Duodenal mucosa (tissue), 2 donors: ENCODE results near the gene KLK5.

Experiments
- H3K27ac ChIP-seq: one replicate; pipeline ENCODE4 v1.7.0; 2013; ENCODE audit warnings: low read depth, low read length
- H3K27me3 ChIP-seq, 2 donors: one replicate each; pipeline ENCODE4 v1.7.0; 2013; ENCODE audit warnings: low read length in 2 of 2, control low read depth in 1 of 2; ENCODE audit not compliant: insufficient read depth in 2 of 2, control insufficient read depth in 1 of 2
- H3K36me3 ChIP-seq, 2 donors: one replicate each; pipeline ENCODE4 v1.7.0; 2013; ENCODE audit warnings: low read length in 2 of 2, control low read depth in 1 of 2; ENCODE audit not compliant: insufficient read depth in 2 of 2, control insufficient read depth in 1 of 2
- H3K4me1 ChIP-seq, 2 donors: one replicate each; pipeline ENCODE4 v1.7.0; 2013; ENCODE audit warnings: low read length in 2 of 2, control low read depth in 1 of 2; ENCODE audit not compliant: insufficient read depth in 2 of 2, control insufficient read depth in 1 of 2
- H3K4me3 ChIP-seq, 2 donors: one replicate each; pipeline ENCODE4 v1.7.0; 2013; ENCODE audit warnings: low read length in 2 of 2, low read depth in 1 of 2
- H3K9ac ChIP-seq, 2 donors: one replicate each; pipeline ENCODE4 v1.7.0; 2013; ENCODE audit warnings: low read length in 2 of 2, low read depth in 1 of 2
- H3K9me3 ChIP-seq, 2 donors: one replicate each; pipeline ENCODE4 v1.7.0; 2013; ENCODE audit warnings: low read length in 2 of 2, control low read depth in 1 of 2; ENCODE audit not compliant: control insufficient read depth in 1 of 2

The KLK5 gene

GRCh38 chr19:50910722-50911121, 42.1 kb downstream of the KLK5 start:
- Histone ChIP-seq H3K27ac (no peak overlapping the region), H3K27me3 (peaks cover 44 to 51% of the 10 kb centered on the region in 2 donors), H3K36me3 (no peaks in the 10 kb centered on the region), H3K4me3 (no peak overlapping the region), H3K9ac (no peak overlapping the region), H3K4me1 (no peaks in the 10 kb centered on the region), H3K9me3 (no peaks in the 10 kb centered on the region)

GRCh38 chr19:50909240-50910070, 43.4 kb downstream of the KLK5 start:
- Histone ChIP-seq H3K9me3 (no peaks in the 10 kb centered on the region), H3K9ac (no peak overlapping the region), H3K4me1 (no peaks in the 10 kb centered on the region), H3K4me3 (no peak overlapping the region), H3K36me3 (no peaks in the 10 kb centered on the region), H3K27me3 (peaks cover 42 to 51% of the 10 kb centered on the region in 2 donors), H3K27ac (no peak overlapping the region)

DNA sequence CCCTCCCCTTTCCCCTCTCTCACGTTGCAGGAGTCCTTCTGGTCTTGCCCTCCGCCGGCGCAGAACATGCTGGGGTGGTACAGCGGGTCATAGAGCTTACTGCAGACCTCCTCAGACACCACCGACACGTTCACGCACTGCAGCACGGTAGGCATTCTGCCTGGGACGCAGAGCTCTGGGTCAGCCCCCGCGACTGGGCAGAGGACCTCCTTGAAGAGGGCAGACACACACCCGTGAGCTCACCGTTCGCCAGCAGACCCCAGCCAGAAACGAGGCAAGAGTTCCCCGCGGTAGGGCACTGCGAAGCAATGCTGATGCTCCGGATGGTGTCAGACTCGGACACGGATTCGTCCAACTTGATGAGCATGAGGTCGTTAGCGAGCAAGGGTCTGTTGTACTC, 44.5 kb downstream of the KLK5 start:
- no peak overlapping the region for H3K27ac ChIP-seq
- no peak overlapping the region for H3K9ac ChIP-seq
- H3K9me3 ChIP-seq = no peaks in the 10 kb centered on the region
- no peak overlapping the region for H3K4me3 ChIP-seq
- H3K27me3 ChIP-seq = peaks cover 41 to 51% of the 10 kb centered on the region in 2 donors
- H3K4me1 ChIP-seq = no peaks in the 10 kb centered on the region
- H3K36me3 ChIP-seq = no peaks in the 10 kb centered on the region

GRCh38 chr19:50906217-50906616, 46.6 kb downstream of the KLK5 start:
- Histone ChIP-seq H3K36me3 (no peaks in the 10 kb centered on the region), H3K27me3 (peaks cover 28 to 35% of the 10 kb centered on the region in 2 donors), H3K4me1 (no peaks in the 10 kb centered on the region), H3K27ac (no peak overlapping the region), H3K4me3 (no peak overlapping the region), H3K9me3 (no peaks in the 10 kb centered on the region), H3K9ac (no peak overlapping the region)

GRCh38 chr19:50902640-50903039, 50.2 kb downstream of the KLK5 start:
- H3K4me3 ChIP-seq = no peak overlapping the region
- no peaks in the 10 kb centered on the region for H3K9me3 ChIP-seq
- peaks cover 4 to 6% of the 10 kb centered on the region in 2 donors for H3K27me3 ChIP-seq
- no peak overlapping the region for H3K9ac ChIP-seq
- no peaks in the 10 kb centered on the region for H3K4me1 ChIP-seq
- no peaks in the 10 kb centered on the region for H3K36me3 ChIP-seq
- H3K27ac ChIP-seq = no peak overlapping the region

GRCh38 chr19:50899569-50899968, 53.3 kb downstream of the KLK5 start:
- Histone ChIP-seq H3K36me3 (no peaks in the 10 kb centered on the region), H3K9ac (no peak overlapping the region), H3K27ac (no peak overlapping the region), H3K9me3 (no peaks in the 10 kb centered on the region), H3K4me3 (no peak overlapping the region), H3K4me1 (no peaks in the 10 kb centered on the region), H3K27me3 (peaks cover 0 to 6% of the 10 kb centered on the region in 2 donors)

DNA sequence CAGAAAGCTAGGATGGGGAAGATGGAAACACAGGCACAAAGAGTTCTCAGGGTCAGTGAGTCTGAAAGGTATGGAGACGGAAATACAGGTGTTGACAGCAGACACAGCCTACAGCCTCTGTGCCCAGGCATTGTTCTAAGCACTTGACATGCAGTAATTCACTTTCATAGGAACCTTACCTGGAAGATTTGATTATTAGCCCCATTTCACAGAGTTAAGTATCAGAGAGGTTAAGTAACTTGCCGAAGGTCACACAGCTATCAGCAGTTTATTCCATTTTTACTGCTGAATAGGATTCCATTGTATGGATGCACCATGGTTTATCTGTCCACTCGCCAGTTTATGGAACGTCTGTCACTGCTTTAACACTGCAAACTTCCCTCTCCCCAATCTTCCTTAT, 54.8 kb downstream of the KLK5 start:
- Histone ChIP-seq H3K9ac (no peak overlapping the region), H3K4me3 (no peak overlapping the region), H3K36me3 (no peaks in the 10 kb centered on the region), H3K27ac (no peak overlapping the region), H3K27me3 (peaks cover 0 to 6% of the 10 kb centered on the region in 2 donors), H3K4me1 (no peaks in the 10 kb centered on the region), H3K9me3 (no peaks in the 10 kb centered on the region)

- no peaks in the 10 kb centered on the region for H3K36me3 ChIP-seq
- peaks cover 0 to 6% of the 10 kb centered on the region in 2 donors for H3K27me3 ChIP-seq
- no peak overlapping the region for H3K4me3 ChIP-seq
- no peak overlapping the region for H3K9ac ChIP-seq
- no peaks in the 10 kb centered on the region for H3K9me3 ChIP-seq
- no peak overlapping the region for H3K27ac ChIP-seq
- no peaks in the 10 kb centered on the region for H3K4me1 ChIP-seq
Measured at GRCh38 chr19:50897612-50898011, 55.2 kb downstream of the KLK5 start.

GRCh38 chr19:50897191-50897607, 55.6 kb downstream of the KLK5 start:
- Histone ChIP-seq H3K9me3 (no peaks in the 10 kb centered on the region), H3K36me3 (no peaks in the 10 kb centered on the region), H3K4me3 (no peak overlapping the region), H3K4me1 (no peaks in the 10 kb centered on the region), H3K27me3 (peaks cover 0 to 4% of the 10 kb centered on the region in 2 donors), H3K27ac (no peak overlapping the region), H3K9ac (no peak overlapping the region)

GRCh38 chr19:50896591-50897190, 56.1 kb downstream of the KLK5 start:
- Histone ChIP-seq H3K4me1 (no peaks in the 10 kb centered on the region), H3K36me3 (no peaks in the 10 kb centered on the region), H3K4me3 (no peak overlapping the region), H3K27ac (no peak overlapping the region), H3K9me3 (no peaks in the 10 kb centered on the region), H3K9ac (no peak overlapping the region), H3K27me3 (peaks cover 0 to 4% of the 10 kb centered on the region in 2 donors)
